SIG-M5 treated with dmso at 0.1 percent for 504 hours (cell line): Measurements from ENCODE around the gene MEIS2.
A peak's percentile ranks its signal among the peaks of the same experiment; 100 is the strongest.

ENCODE experiments used
- DNase-seq: peaks from one replicate; lab custom pipeline; 2025; ENCODE audit not compliant: unreplicated experiment; lab: John Stamatoyannopoulos, UW

MEIS2 gene

GRCh38 chr15:36882056-36882455 lies 218.3 kb downstream of the MEIS2 start:
- DNase-seq, result no peak

- DNase-seq, result no peak
Observed at GRCh38 chr15:36881516-36881915, 218.8 kb downstream of the MEIS2 start.

DNA sequence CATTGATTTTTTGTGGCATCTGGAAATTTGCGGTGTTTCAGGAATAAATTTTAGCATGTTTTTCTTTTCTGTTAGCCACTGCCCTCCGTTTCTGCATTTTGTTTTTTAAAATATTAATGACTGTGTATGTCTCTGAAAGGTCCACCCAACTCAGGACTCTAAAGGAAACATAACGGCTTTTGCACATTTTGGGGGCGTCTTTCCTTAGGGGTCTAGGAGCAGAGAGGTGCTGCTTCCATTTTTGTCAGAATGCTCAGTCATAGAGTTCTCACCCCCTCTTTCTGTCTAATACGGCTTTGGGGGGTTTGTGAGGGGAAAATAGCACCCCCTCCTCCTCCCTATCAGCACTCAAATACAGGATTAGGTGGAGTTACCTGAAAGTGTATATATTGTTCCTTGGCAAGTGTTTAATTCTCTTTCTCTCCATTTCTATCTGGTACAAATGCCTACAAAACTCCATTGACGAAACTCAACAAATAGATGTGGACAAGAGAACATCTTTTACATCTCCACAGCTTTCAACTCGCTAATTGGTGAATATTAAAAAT lies 219.4 kb downstream of the MEIS2 start:
- DNase-seq, result no peak

DNA sequence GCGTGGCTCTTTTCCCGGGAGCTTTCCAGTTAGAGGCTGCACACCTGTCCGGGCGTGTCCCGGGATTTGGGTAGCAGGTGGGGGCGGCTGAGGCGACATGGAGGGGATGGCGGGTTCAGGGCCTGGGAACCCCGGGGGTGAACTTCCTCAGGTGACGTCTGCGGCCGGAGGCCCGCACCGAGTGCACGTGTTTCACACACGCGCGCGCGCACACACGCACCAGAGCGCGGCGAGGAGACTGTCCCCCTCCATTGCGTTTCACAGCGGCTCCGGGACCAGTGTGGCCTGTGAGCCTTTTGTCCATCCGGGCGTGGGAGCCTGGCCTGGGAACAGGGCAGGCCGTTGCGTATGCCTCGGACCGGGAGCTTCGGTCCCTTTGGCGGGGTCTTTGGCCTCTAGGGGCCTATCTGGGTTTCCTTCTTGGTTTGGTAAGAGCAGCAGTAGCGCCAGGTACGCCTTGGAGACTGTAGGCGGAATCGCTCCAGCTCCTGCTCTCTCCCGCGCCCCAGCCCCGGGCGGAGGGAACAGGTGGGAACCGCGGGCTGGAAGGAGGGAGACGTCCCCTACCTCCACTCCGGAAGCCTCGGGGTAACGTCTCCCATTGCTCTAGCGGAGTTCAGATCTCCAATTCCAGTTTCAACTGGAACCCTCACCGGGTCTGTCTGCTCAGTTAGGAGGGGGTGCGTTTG lies 220.0 kb downstream of the MEIS2 start:
- DNase-seq, result no peak

GRCh38 chr15:36879568-36880222 lies 220.7 kb downstream of the MEIS2 start:
- no peak for DNase-seq

DNA sequence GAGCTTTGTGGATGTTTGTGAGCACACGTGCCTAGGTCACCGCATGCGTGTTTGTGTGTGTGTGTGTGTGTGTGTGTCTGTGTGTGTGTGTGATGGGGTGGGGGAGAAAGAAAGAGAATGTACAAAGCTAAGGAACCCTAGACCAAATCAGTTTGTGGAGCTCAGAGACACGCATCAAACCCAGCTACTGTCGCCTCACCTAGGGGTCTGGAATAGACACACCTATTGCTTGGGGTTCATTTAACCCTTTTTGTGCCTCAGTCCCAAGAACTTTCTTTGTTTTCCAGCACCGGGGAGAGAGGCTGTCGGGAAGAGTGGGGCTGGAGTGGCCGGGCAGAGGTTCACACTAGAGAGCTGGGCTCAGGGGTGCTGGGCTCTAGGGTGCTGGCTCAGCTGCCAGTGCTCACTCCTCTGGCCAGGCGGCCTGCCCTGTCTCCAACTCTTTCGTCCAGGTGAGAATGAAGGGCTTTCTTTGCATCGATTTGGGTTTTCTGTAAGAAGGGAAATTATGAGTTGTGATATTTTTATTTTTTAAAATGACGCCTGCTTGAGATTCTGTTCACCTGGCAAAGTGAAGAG lies 221.6 kb downstream of the MEIS2 start:
- DNase-seq, result no peak

DNA sequence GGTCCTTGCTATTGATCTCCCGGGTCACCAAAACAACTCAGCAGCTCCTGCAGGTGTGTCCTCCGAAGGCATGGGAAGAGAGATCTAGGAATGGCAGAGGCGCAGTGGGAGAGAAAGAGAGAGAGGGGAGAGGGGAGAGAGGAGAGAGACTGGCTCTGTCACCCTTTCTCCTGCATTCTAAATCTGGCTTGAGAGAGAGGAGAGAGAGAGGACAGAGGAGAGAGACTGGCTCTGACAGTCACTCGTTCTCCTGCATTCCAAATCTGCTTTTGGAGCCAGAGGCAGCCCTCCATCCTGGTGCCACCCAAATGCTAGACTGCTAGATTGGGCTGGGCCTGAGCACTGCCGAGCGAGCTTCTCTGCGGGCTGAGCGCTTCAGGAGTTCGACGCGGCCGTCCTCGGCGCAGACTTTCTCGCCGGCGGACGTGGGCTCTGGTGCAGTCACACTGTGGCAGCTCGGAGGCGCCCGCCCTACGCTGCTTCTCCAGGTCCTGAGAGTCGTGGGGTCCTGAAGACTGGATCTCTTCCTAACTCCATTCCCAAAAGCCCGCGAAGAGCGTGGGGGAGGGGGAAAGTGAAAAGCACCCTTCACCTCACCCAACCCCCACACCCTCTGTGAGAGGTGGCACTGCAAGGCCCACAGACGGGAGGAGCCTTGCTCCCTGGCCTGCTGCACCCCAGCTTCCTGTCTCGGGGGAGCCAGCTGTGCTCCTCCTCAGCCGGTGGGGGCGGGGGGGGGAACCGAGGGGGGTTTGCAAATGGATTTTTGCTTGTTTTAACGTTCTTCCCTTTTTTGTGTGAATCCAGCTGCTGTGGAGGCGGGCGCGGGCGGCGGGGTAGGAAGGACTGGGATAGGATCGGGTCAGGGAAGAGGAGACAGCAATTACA lies 222.3 kb downstream of the MEIS2 start:
- DNase-seq, result peak; percentile 20

DNA sequence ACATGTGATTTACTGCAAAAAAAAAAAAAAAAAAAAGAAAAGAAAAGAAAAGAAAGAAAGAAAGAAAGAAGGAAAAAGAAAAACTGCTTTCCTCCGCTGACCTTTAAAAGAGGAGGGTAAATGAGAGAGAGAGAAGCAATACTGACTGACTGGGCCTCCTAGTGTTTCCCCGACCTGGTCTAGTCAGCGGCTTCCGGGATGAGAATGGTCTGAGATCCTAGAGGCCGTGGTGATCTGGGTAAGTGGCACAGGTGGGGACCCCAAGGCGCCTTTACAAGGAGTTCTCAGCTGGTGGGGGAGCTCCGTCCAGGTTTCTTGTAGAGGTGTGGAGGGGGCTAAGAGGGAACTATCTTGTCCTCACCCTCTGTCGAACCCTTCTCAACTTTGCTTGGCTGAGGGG lies 223.1 kb downstream of the MEIS2 start:
- no peak for DNase-seq

- DNase-seq, result no peak
Observed at GRCh38 chr15:36875740-36876334, 224.5 kb downstream of the MEIS2 start.

GRCh38 chr15:36874930-36875329 lies 225.4 kb downstream of the MEIS2 start:
- no peak for DNase-seq

DNA sequence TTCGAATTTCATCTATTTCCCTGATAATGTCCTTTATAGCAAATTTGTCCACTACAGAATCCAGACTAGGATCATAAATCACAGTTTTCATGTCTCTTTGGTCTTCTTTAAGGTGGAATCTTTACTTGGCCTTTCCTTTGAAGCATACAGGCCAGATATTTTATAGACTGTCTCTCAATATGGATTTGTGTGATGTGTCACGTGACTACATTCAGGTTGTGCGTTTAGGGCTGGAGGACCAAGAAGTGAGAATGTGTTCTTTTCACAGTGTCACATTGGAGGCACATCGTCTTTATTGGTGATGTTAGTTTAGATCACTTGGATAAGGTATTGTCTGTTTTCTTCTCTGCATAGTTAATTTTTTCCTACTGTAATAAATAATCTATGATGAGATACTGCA lies 232.9 kb downstream of the MEIS2 start:
- DNase-seq, result no peak

GRCh38 chr15:36866896-36867295 lies 233.5 kb downstream of the MEIS2 start:
- no peak for DNase-seq

GRCh38 chr15:36863570-36863969 lies 236.8 kb downstream of the MEIS2 start:
- no peak for DNase-seq

DNA sequence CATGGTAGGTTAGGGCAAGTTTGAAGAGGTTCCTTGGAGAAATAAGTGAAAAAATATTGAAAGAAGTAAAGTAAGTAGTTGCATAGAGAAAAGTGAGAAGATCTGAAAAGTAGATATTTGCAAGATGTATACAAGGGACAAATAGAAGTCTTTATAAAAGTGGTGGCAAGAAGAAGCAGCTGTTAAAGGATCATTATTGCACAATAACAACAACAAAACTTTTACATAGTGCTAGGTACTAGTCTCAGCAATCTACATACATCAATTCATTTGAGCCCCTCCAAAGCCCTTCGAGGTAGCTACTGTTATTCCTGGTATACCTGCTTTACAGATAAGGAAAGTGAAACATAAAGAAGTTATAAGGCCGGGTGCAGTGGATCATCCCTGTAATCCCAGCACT lies 239.6 kb downstream of the MEIS2 start:
- no peak for DNase-seq

- no peak for DNase-seq
Observed at GRCh38 chr15:36858423-36858822, 241.9 kb downstream of the MEIS2 start.

GRCh38 chr15:36856339-36856973 lies 243.9 kb downstream of the MEIS2 start:
- no peak for DNase-seq

DNA sequence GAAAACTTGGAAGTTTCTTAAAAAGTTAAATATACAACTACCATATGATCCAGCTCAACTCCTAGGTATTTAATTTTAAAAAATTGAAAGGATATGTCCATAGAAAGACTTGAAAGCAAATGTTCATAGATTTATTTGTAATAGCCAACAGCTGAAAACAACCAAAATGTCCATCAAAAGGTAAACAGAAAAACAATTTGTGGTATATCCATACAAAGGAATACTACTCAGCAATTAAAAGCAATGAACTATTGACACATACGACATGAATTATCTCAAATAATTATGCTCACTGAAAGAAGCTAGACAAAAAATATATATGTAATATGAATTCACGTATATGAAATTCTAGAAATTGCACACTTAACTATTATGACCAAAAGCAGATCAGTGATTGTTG lies 249.5 kb downstream of the MEIS2 start:
- no peak for DNase-seq

DNA sequence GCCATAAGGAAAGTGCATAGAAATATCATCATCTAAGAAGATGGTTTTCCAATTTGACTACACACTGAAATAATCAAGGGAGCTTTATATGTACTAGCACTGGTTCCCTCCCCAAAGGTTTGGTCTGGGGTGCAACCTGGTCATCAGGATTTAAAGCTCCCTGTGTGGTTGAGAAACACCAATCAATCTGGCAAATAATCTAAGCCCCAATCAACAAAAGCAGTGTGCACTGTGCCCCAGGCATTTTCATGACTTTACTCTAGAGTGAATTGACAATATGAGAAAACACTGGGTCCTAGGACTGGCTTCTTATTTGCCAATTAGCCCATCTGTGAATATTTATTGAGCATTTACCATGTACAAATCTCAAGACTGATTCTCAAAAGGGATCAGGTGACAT lies 255.1 kb downstream of the MEIS2 start:
- no peak for DNase-seq

GRCh38 chr15:36844534-36844998 lies 255.8 kb downstream of the MEIS2 start:
- no peak for DNase-seq

DNA sequence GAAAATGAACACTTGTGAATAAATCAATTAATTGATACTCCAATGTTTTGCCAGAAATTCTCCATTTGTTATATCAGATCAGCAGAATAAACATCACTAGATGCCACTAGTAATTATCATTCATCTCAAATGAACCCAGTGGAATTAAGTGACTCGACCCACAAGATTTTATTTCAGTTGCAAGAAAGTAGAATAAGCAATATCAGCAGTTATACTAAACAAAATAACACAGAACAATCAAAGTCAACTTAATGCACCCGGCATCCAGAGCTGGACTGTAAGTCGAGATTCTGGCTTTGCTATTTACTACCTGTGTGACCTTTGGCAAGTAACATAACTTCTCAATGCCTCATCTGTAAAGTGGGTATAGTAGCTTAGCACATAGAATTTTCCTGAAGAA lies 256.5 kb downstream of the MEIS2 start:
- DNase-seq, result no peak
